Uterus (tissue), 2 donors: ENCODE data around the gene CFAP97D2.

ENCODE experiments used
- CTCF ChIP-seq, 4 experiments: fragments of 200-600 bp in 2 of 4; fragments of 450-650 bp in 2 of 4; sonication (generic) in 2 of 4; IDR thresholded peaks; one replicate each; pipeline ENCODE4 v1.5.1; 2016 to 2019; ENCODE audit warnings: antibody characterized with exemption in 4 of 4, mild to moderate bottlenecking in 2 of 4, moderate library complexity in 1 of 4
- POLR2A ChIP-seq, 2 donors: fragments of 450-650 bp; IDR thresholded peaks; one replicate each; pipeline ENCODE4 v1.6.1; 2016; ENCODE audit warnings: antibody characterized with exemption in 2 of 2, mild to moderate bottlenecking in 1 of 2, moderate library complexity in 1 of 2

GRCh38 chr13:114211446-114212157 is 32.5 kb downstream of the CFAP97D2 start:
- TF ChIP-seq CTCF (IDR thresholded peaks at IDR 0.05) (no peak), POLR2A (IDR thresholded peaks at IDR 0.05) (no peak)
